ENCODE data around the gene AFF1. TPM values are rescaled to one million over a fixed set of nuclear protein-coding genes. Genes with fewer than 3 reads are reported as not detected.

Gene AFF1
- total RNA-seq, 1 donor from 2014 or later = 58.2 TPM

DNA sequence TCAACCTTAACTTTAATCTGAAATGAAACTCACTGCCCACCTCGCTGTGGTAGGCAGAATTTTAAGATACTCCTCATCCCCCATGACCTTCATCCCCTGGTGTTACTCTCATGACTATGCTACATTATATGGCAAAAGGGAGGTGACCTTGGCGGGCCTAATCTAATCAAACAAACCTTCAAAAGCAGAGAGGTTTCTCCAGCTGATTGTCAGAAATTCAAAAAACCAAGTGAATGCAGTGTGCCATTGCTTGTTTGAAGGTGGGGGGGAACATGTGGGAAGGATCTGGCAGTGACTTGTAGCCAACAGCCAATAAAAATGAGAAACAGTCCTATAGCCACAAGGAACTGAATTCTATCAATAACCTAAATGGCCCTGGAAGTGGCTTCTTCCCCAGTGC lies 237.1 kb downstream of the AFF1 start:
- Histone ChIP-seq H3K4me1 (ENCODE audit: insufficient read depth, low read length) (no peaks in the 10 kb centered on the region), H3K36me3 (ENCODE audit: insufficient read depth, low read length) (no peaks in the 10 kb centered on the region), H3K27ac (ENCODE audit: low read depth, low read length) (no peak overlapping the region), H3K79me2 (ENCODE audit: insufficient read depth, low read length) (no peaks in the 10 kb centered on the region), H3K9me3 (ENCODE audit: insufficient read depth, low read depth, low read length) (no peaks in the 10 kb centered on the region), H3K4me2 (ENCODE audit: low read length) (no peak overlapping the region), H2AFZ (ENCODE audit: low read depth, low read length) (no peak overlapping the region), H3K27me3 (ENCODE audit: insufficient read depth, low read length) (no peaks in the 10 kb centered on the region), H3K9ac (ENCODE audit: low read length) (no peak overlapping the region), H3K4me3 (ENCODE audit: insufficient read depth, low read depth, low read length) (no peak overlapping the region), H4K20me1 (ENCODE audit: insufficient read depth, low read length) (no peaks in the 10 kb centered on the region)
- FAIRE-seq (no peak), DNase-seq (ENCODE audit: low read depth) (no peak)
- no peaks in the 10 kb centered on the region for H3K27me3 Mint-ChIP-seq (ENCODE audit: low read depth, unreplicated experiment)
- TF ChIP-seq EZH2 (IDR thresholded peaks at IDR 0.05; ENCODE audit: insufficient read depth, low read length) = no peak
- TF ChIP-seq, protein P1, sequence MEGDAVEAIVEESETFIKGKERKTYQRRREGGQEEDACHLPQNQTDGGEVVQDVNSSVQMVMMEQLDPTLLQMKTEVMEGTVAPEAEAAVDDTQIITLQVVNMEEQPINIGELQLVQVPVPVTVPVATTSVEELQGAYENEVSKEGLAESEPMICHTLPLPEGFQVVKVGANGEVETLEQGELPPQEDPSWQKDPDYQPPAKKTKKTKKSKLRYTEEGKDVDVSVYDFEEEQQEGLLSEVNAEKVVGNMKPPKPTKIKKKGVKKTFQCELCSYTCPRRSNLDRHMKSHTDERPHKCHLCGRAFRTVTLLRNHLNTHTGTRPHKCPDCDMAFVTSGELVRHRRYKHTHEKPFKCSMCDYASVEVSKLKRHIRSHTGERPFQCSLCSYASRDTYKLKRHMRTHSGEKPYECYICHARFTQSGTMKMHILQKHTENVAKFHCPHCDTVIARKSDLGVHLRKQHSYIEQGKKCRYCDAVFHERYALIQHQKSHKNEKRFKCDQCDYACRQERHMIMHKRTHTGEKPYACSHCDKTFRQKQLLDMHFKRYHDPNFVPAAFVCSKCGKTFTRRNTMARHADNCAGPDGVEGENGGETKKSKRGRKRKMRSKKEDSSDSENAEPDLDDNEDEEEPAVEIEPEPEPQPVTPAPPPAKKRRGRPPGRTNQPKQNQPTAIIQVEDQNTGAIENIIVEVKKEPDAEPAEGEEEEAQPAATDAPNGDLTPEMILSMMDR (IDR thresholded peaks at IDR 0.05; ENCODE audit: insufficient read depth, low read depth, low read length) = no peak
- no peak overlapping the region for H3K27ac Mint-ChIP-seq (ENCODE audit: unreplicated experiment)
- no peak overlapping the region for H3K4me3 Mint-ChIP-seq (ENCODE audit: unreplicated experiment)
- no peaks in the 10 kb centered on the region for H3K4me1 Mint-ChIP-seq (ENCODE audit: low read depth, unreplicated experiment)
- H3K9me3 Mint-ChIP-seq (ENCODE audit: unreplicated experiment) = no peaks in the 10 kb centered on the region
- H3K36me3 Mint-ChIP-seq (ENCODE audit: low read depth, unreplicated experiment) = peaks cover 2% of the 10 kb centered on the region

GRCh38 chr4:87174672-87175071 lies 239.9 kb downstream of the AFF1 start:
- H3K27ac Mint-ChIP-seq (ENCODE audit: unreplicated experiment) = no peak overlapping the region
- no peaks in the 10 kb centered on the region for H3K4me1 Mint-ChIP-seq (ENCODE audit: low read depth, unreplicated experiment)
- H3K36me3 ChIP-seq (ENCODE audit: insufficient read depth, low read length) = no peaks in the 10 kb centered on the region
- H3K27me3 Mint-ChIP-seq (ENCODE audit: low read depth, unreplicated experiment) = no peaks in the 10 kb centered on the region
- H3K4me3 Mint-ChIP-seq (ENCODE audit: unreplicated experiment) = no peak overlapping the region
- no peak overlapping the region for H3K4me3 ChIP-seq (ENCODE audit: insufficient read depth, low read depth, low read length)
- DNase-seq (ENCODE audit: low read depth) (no peak), FAIRE-seq (no peak)
- no peaks in the 10 kb centered on the region for H4K20me1 ChIP-seq (ENCODE audit: insufficient read depth, low read length)
- no peaks in the 10 kb centered on the region for H3K9me3 ChIP-seq (ENCODE audit: insufficient read depth, low read depth, low read length)
- no peaks in the 10 kb centered on the region for H3K4me1 ChIP-seq (ENCODE audit: insufficient read depth, low read length)
- H3K27me3 ChIP-seq (ENCODE audit: insufficient read depth, low read length) = no peaks in the 10 kb centered on the region
- no peak overlapping the region for H2AFZ ChIP-seq (ENCODE audit: low read depth, low read length)
- no peaks in the 10 kb centered on the region for H3K36me3 Mint-ChIP-seq (ENCODE audit: low read depth, unreplicated experiment)
- TF ChIP-seq, protein P1 (IDR thresholded peaks at IDR 0.05; ENCODE audit: insufficient read depth, low read depth, low read length) = no peak
- no peak for TF ChIP-seq EZH2 (IDR thresholded peaks at IDR 0.05; ENCODE audit: insufficient read depth, low read length)
- no peak overlapping the region for H3K4me2 ChIP-seq (ENCODE audit: low read length)
- H3K9ac ChIP-seq (ENCODE audit: low read length) = no peak overlapping the region
- H3K27ac ChIP-seq (ENCODE audit: low read depth, low read length) = no peak overlapping the region
- H3K79me2 ChIP-seq (ENCODE audit: insufficient read depth, low read length) = no peaks in the 10 kb centered on the region
- H3K9me3 Mint-ChIP-seq (ENCODE audit: unreplicated experiment) = no peaks in the 10 kb centered on the region

DNA sequence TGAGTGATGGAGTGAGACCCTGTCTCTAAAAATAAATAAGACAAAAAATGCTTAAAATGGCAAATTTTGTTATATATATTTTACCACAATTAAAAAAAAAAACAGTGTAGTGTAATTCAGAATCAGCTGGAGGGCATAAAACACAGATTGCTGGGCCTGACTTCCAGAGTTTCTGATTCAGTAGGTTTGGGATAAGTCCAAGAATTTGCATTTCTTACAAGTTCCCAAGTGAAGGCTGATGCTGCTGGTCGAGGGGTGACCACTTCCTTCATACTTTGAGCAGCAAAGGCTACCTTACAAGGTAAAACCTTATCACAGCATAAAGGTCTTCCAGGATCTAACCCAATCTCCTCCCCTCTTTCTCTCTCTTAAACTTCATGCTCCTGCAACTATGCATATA lies 244.9 kb downstream of the AFF1 start:
- Mint-ChIP-seq H3K36me3 (ENCODE audit: low read depth, unreplicated experiment) (no peaks in the 10 kb centered on the region), H3K27me3 (ENCODE audit: low read depth, unreplicated experiment) (no peaks in the 10 kb centered on the region), H3K27ac (ENCODE audit: unreplicated experiment) (no peak overlapping the region), H3K4me1 (ENCODE audit: low read depth, unreplicated experiment) (no peaks in the 10 kb centered on the region), H3K9me3 (ENCODE audit: unreplicated experiment) (no peaks in the 10 kb centered on the region), H3K4me3 (ENCODE audit: unreplicated experiment) (no peak overlapping the region)
- Histone ChIP-seq H4K20me1 (ENCODE audit: insufficient read depth, low read length) (no peaks in the 10 kb centered on the region), H3K9me3 (ENCODE audit: insufficient read depth, low read depth, low read length) (no peaks in the 10 kb centered on the region), H2AFZ (ENCODE audit: low read depth, low read length) (no peak overlapping the region), H3K27me3 (ENCODE audit: insufficient read depth, low read length) (no peaks in the 10 kb centered on the region), H3K4me2 (ENCODE audit: low read length) (no peak overlapping the region), H3K36me3 (ENCODE audit: insufficient read depth, low read length) (no peaks in the 10 kb centered on the region), H3K4me1 (ENCODE audit: insufficient read depth, low read length) (no peaks in the 10 kb centered on the region), H3K27ac (ENCODE audit: low read depth, low read length) (no peak overlapping the region), H3K79me2 (ENCODE audit: insufficient read depth, low read length) (no peaks in the 10 kb centered on the region), H3K9ac (ENCODE audit: low read length) (no peak overlapping the region), H3K4me3 (ENCODE audit: insufficient read depth, low read depth, low read length) (no peak overlapping the region)
- TF ChIP-seq, protein P1 (IDR thresholded peaks at IDR 0.05; ENCODE audit: insufficient read depth, low read depth, low read length) = no peak
- TF ChIP-seq EZH2 (IDR thresholded peaks at IDR 0.05; ENCODE audit: insufficient read depth, low read length) = no peak
- FAIRE-seq = no peak
- DNase-seq (ENCODE audit: low read depth) = peak; percentile 72
